ENCODE measurements around the gene HS3ST5. TPM values are rescaled to one million over a fixed set of nuclear protein-coding genes. Genes with fewer than 3 reads are reported as not detected.

Gene HS3ST5
- total RNA-seq, 1 experiment from 2014 or later = not detected

DNA sequence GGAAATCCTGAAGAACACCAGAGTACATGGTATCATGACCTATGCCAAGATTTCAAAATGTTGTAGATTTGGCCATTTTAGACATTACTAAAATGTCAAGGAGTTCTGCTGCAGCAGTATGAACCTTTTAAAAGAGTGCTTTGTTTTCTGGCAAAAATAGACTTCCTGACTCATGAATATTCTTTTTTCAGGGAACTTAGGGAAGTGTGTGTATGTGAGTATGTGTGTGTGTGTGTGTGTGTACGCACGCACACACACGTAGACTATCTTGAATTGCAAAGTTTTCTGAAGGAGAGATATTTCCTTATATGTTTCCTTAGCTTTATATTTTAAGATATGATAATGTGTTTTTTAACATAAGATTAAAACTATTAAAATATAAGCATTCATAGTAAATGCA is 161.2 kb downstream of the HS3ST5 start:
- Histone ChIP-seq H3K79me2 (ENCODE audit: insufficient read depth, low read length) (no peaks in the 10 kb centered on the region), H3K27ac (ENCODE audit: low read depth, low read length) (no peak overlapping the region), H3K4me1 (ENCODE audit: control insufficient read depth in 1 of 2, insufficient read depth in 2 of 2, low read length in 2 of 2) (no peaks in the 10 kb centered on the region), H3K27me3 (ENCODE audit: insufficient read depth, low read length) (peaks cover 33% of the 10 kb centered on the region), H2AFZ (ENCODE audit: low read depth, low read length, poor library complexity, severe bottlenecking) (no peak overlapping the region), H4K20me1 (ENCODE audit: insufficient read depth) (no peaks in the 10 kb centered on the region), H3K36me3 (ENCODE audit: control insufficient read depth in 1 of 2, insufficient read depth in 2 of 2, low read length in 2 of 2) (no peaks in the 10 kb centered on the region), H3K4me3 (replicated peaks in 1 of 2; ENCODE audit: low read depth in 1 of 2, low read length in 2 of 2) (no peak overlapping the region), H3K9me2 (ENCODE audit: insufficient read depth) (no peaks in the 10 kb centered on the region), H3K9ac (ENCODE audit: low read length) (no peak overlapping the region), H3K9me3 (ENCODE audit: control insufficient read depth in 1 of 2, insufficient read depth in 1 of 2, low read depth in 1 of 2, low read length in 2 of 2) (no peaks in the 10 kb centered on the region), H3K4me2 (ENCODE audit: low read length) (no peak overlapping the region)
- POLR2A ChIA-PET = no interaction called here
- DNase-seq (ENCODE audit: low read depth, low spot score) = no peak
- no peak for ATAC-seq
- TF ChIP-seq SRF (IDR thresholded peaks at IDR 0.05; ENCODE audit: low read depth) (no peak), EZH2 (IDR thresholded peaks at IDR 0.05) (no peak), POLR2AphosphoS5 (IDR thresholded peaks at IDR 0.05; ENCODE audit: low read depth, low read length) (no peak), EGR1 (IDR thresholded peaks at IDR 0.05; ENCODE audit: low read depth) (no peak), JUND (IDR thresholded peaks at IDR 0.05) (no peak), TCF7L2 (IDR thresholded peaks at IDR 0.05; ENCODE audit: borderline replicate concordance, extremely low read depth, insufficient read depth, insufficient read length) (no peak)
- intact Hi-C loops (cut with micrococcal nuclease) = no loop called here
- CTCF ChIA-PET = no interaction called here
- RAD21 ChIA-PET (ENCODE audit: low non-redundant PET in 1 of 2, low total read pairs in 2 of 2, uncharacterized antibody in 2 of 2, unreplicated experiment in 2 of 2) = no interaction called here
- BruUV-seq (replicated peaks) = no TSS peak

DNA sequence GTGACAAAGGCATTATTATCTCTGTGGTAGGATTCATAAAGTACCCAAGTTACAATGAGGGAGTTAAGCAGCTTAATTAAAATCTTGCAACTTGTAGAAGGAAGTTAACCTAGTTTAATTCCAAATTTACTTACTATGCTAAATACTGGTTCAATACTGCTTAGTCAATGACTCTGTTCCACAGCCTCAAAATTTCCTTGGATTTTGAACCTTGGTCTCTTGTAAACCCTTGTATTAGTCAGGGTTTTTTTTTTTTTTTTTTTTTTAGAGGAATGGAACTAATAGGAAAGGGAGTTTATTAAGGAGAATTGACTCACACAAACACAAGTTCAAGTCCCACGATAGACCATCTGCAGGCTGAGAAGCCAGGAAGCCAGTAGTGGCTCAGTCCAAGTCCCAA is 163.4 kb downstream of the HS3ST5 start:
- Histone ChIP-seq H3K4me3 (replicated peaks in 1 of 2; ENCODE audit: low read depth in 1 of 2, low read length in 2 of 2) (no peak overlapping the region), H3K36me3 (ENCODE audit: control insufficient read depth in 1 of 2, insufficient read depth in 2 of 2, low read length in 2 of 2) (no peaks in the 10 kb centered on the region), H3K79me2 (ENCODE audit: insufficient read depth, low read length) (no peaks in the 10 kb centered on the region), H3K27ac (ENCODE audit: low read depth, low read length) (no peak overlapping the region), H3K27me3 (ENCODE audit: insufficient read depth, low read length) (peaks cover 24% of the 10 kb centered on the region), H3K4me2 (ENCODE audit: low read length) (no peak overlapping the region), H3K9me2 (ENCODE audit: insufficient read depth) (no peaks in the 10 kb centered on the region), H4K20me1 (ENCODE audit: insufficient read depth) (no peaks in the 10 kb centered on the region), H3K4me1 (ENCODE audit: control insufficient read depth in 1 of 2, insufficient read depth in 2 of 2, low read length in 2 of 2) (no peaks in the 10 kb centered on the region), H2AFZ (ENCODE audit: low read depth, low read length, poor library complexity, severe bottlenecking) (no peak overlapping the region), H3K9ac (ENCODE audit: low read length) (no peak overlapping the region), H3K9me3 (ENCODE audit: control insufficient read depth in 1 of 2, insufficient read depth in 1 of 2, low read depth in 1 of 2, low read length in 2 of 2) (no peaks in the 10 kb centered on the region)
- intact Hi-C loops (cut with micrococcal nuclease) = no loop called here
- POLR2A ChIA-PET = no interaction called here
- CTCF ChIA-PET = no interaction called here
- DNase-seq (ENCODE audit: low read depth, low spot score) = no peak
- ATAC-seq = no peak
- RAD21 ChIA-PET (ENCODE audit: low non-redundant PET in 1 of 2, low total read pairs in 2 of 2, uncharacterized antibody in 2 of 2, unreplicated experiment in 2 of 2) = no interaction called here
- BruUV-seq (replicated peaks) = no TSS peak
- TF ChIP-seq TCF7L2 (IDR thresholded peaks at IDR 0.05; ENCODE audit: borderline replicate concordance, extremely low read depth, insufficient read depth, insufficient read length) = no peak
- no peak for TF ChIP-seq ZNF274 (IDR thresholded peaks at IDR 0.05; ENCODE audit: low read depth, low read length)
- TF ChIP-seq, protein P1, sequence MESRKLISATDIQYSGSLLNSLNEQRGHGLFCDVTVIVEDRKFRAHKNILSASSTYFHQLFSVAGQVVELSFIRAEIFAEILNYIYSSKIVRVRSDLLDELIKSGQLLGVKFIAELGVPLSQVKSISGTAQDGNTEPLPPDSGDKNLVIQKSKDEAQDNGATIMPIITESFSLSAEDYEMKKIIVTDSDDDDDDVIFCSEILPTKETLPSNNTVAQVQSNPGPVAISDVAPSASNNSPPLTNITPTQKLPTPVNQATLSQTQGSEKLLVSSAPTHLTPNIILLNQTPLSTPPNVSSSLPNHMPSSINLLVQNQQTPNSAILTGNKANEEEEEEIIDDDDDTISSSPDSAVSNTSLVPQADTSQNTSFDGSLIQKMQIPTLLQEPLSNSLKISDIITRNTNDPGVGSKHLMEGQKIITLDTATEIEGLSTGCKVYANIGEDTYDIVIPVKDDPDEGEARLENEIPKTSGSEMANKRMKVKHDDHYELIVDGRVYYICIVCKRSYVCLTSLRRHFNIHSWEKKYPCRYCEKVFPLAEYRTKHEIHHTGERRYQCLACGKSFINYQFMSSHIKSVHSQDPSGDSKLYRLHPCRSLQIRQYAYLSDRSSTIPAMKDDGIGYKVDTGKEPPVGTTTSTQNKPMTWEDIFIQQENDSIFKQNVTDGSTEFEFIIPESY (IDR thresholded peaks at IDR 0.05; ENCODE audit: extremely low read depth, insufficient replicate concordance, low read length) = no peak
- no peak for TF ChIP-seq POLR2AphosphoS5 (IDR thresholded peaks at IDR 0.05; ENCODE audit: low read depth, low read length)
- no peak for TF ChIP-seq CTCF (IDR thresholded peaks at IDR 0.05 in 2 of 3, conservative IDR thresholded peaks at IDR 0.05 in 1 of 3; ENCODE audit: borderline replicate concordance in 1 of 3, insufficient read depth in 1 of 3, low read depth in 2 of 3, low read length in 2 of 3)
- TF ChIP-seq REST (IDR thresholded peaks at IDR 0.05; ENCODE audit: low read depth) = no peak
- TF ChIP-seq FOSL1 (IDR thresholded peaks at IDR 0.05; ENCODE audit: low read depth) = no peak
- no peak for TF ChIP-seq SRF (IDR thresholded peaks at IDR 0.05; ENCODE audit: low read depth)
- TF ChIP-seq SP1 (IDR thresholded peaks at IDR 0.05; ENCODE audit: low read depth) = no peak
- no peak for TF ChIP-seq ZFX (IDR thresholded peaks at IDR 0.05)
- no peak for TF ChIP-seq EGR1 (IDR thresholded peaks at IDR 0.05; ENCODE audit: low read depth)

Data from HCT116 (cell line).